MM.1S (cell line): ENCODE measurements around the gene C8A.

Experiments
- DNase-seq: peaks from one replicate; pipeline ENCODE4 v3.0.0-alpha.2; 2015
- H2AFZ ChIP-seq: fragments of 300-600 bp; sonication (generic); 2 replicates; pipeline ENCODE4 v1.6.0; 2016; ENCODE audit warnings: antibody characterized with exemption, low read length
- H3F3A ChIP-seq: fragments of 300-600 bp; sonication (generic); 2 replicates; pipeline ENCODE4 v1.6.1; 2016; ENCODE audit warnings: mild to moderate bottlenecking, antibody characterized with exemption, low read length, moderate library complexity, mixed read lengths; ENCODE audit not compliant: insufficient read depth
- H3K27ac ChIP-seq: fragments of 300-600 bp; sonication (generic); 2 replicates; pipeline ENCODE4 v1.5.1; 2016; ENCODE audit warnings: mild to moderate bottlenecking, low read length
- H3K27me3 ChIP-seq: fragments of 300-600 bp; sonication (generic); replicated peaks from 2 replicates; pipeline ENCODE4 v1.6.0; 2016; ENCODE audit warnings: low read length; ENCODE audit not compliant: insufficient read depth
- H3K36me3 ChIP-seq: fragments of 300-600 bp; sonication (generic); replicated peaks from 2 replicates; pipeline ENCODE4 v1.6.1; 2016; ENCODE audit warnings: mild to moderate bottlenecking, low read length, mixed read lengths; ENCODE audit not compliant: insufficient read depth
- H3K4me1 ChIP-seq: fragments of 300-600 bp; sonication (generic); 2 replicates; pipeline ENCODE4 v1.6.1; 2016; ENCODE audit warnings: low read length, mixed read lengths
- H3K4me2 ChIP-seq: fragments of 300-600 bp; sonication (generic); 2 replicates; pipeline ENCODE4 v1.6.0; 2016; ENCODE audit warnings: low read depth, low read length
- H3K4me3 ChIP-seq: fragments of 300-600 bp; sonication (generic); 2 replicates; pipeline ENCODE4 v1.5.1; 2016; ENCODE audit warnings: low read length, mixed read lengths
- H3K79me2 ChIP-seq: fragments of 300-600 bp; sonication (generic); 2 replicates; pipeline ENCODE4 v1.6.1; 2016; ENCODE audit warnings: mixed run types, low read length, mixed read lengths
- H3K9ac ChIP-seq: fragments of 300-600 bp; sonication (generic); 2 replicates; pipeline ENCODE4 v1.6.1; 2016; ENCODE audit warnings: low read length, mixed read lengths
- H3K9me2 ChIP-seq: fragments of 300-600 bp; sonication (generic); replicated peaks from 2 replicates; pipeline ENCODE4 v1.6.1; 2016; ENCODE audit warnings: mild to moderate bottlenecking, low read length, mixed read lengths; ENCODE audit not compliant: insufficient read depth
- H3K9me3 ChIP-seq: fragments of 300-600 bp; sonication (generic); replicated peaks from 2 replicates; pipeline ENCODE4 v1.6.1; 2016; ENCODE audit warnings: mild to moderate bottlenecking, low read length, mixed read lengths; ENCODE audit not compliant: insufficient read depth
- H4K20me1 ChIP-seq: fragments of 300-600 bp; sonication (generic); 2 replicates; pipeline ENCODE4 v1.6.1; 2016; ENCODE audit warnings: mild to moderate bottlenecking, low read length, moderate library complexity, mixed read lengths; ENCODE audit not compliant: insufficient read depth
- CTCF ChIP-seq: fragments of 300-600 bp; sonication (generic); IDR thresholded peaks from 2 replicates; pipeline ENCODE4 v1.5.1; 2016; ENCODE audit warnings: antibody characterized with exemption, low read length, mixed read lengths
- EZH2 ChIP-seq: fragments of 300-600 bp; sonication (generic); optimal IDR thresholded peaks from 2 replicates; pipeline ENCODE3; 2017; ENCODE audit warnings: low read depth, mild to moderate bottlenecking, antibody characterized with exemption, low read length, mixed read lengths
- EZH2phosphoT487 ChIP-seq: fragments of 300-600 bp; sonication (generic); IDR thresholded peaks from 2 replicates; pipeline ENCODE4 v1.6.1; 2018; ENCODE audit warnings: antibody characterized with exemption, low read length

Gene C8A

GRCh38 chr1:56814205-56814604 is 40.4 kb upstream of the C8A start:
- TF ChIP-seq EZH2phosphoT487, result no peak
- no peak for TF ChIP-seq EZH2
- TF ChIP-seq CTCF, result no peak
- DNase-seq, result no peak
- no peak overlapping the region for H3K4me2 ChIP-seq
- H3K79me2 ChIP-seq, result no peaks in the 10 kb centered on the region
- H3K27ac ChIP-seq, result no peak overlapping the region
- H2AFZ ChIP-seq, result no peak overlapping the region
- H3K9ac ChIP-seq, result no peak overlapping the region
- no peaks in the 10 kb centered on the region for H3K9me2 ChIP-seq
- H3K4me1 ChIP-seq, result no peaks in the 10 kb centered on the region
- H3K36me3 ChIP-seq, result no peaks in the 10 kb centered on the region
- H3K27me3 ChIP-seq, result no peaks in the 10 kb centered on the region
- no peaks in the 10 kb centered on the region for H3K9me3 ChIP-seq
- H4K20me1 ChIP-seq, result no peaks in the 10 kb centered on the region
- no peak overlapping the region for H3K4me3 ChIP-seq
- no peaks in the 10 kb centered on the region for H3F3A ChIP-seq

- H2AFZ ChIP-seq, result no peak overlapping the region
- H4K20me1 ChIP-seq, result no peaks in the 10 kb centered on the region
- H3K4me3 ChIP-seq, result no peak overlapping the region
- no peaks in the 10 kb centered on the region for H3K9me2 ChIP-seq
- no peaks in the 10 kb centered on the region for H3K79me2 ChIP-seq
- H3K27me3 ChIP-seq, result no peaks in the 10 kb centered on the region
- no peak for DNase-seq
- no peaks in the 10 kb centered on the region for H3K9me3 ChIP-seq
- no peak overlapping the region for H3K27ac ChIP-seq
- no peaks in the 10 kb centered on the region for H3F3A ChIP-seq
- no peaks in the 10 kb centered on the region for H3K4me1 ChIP-seq
- no peak overlapping the region for H3K9ac ChIP-seq
- no peaks in the 10 kb centered on the region for H3K36me3 ChIP-seq
- TF ChIP-seq EZH2phosphoT487, result no peak
- no peak for TF ChIP-seq EZH2
- no peak for TF ChIP-seq CTCF
- no peak overlapping the region for H3K4me2 ChIP-seq
These were observed 38.3 kb upstream of the C8A start for GRCh38 chr1:56816264-56816663.

GRCh38 chr1:56816909-56817308 is 37.7 kb upstream of the C8A start:
- Histone ChIP-seq H3K36me3 (no peaks in the 10 kb centered on the region), H3K9me3 (no peaks in the 10 kb centered on the region), H3K4me3 (no peak overlapping the region), H4K20me1 (no peaks in the 10 kb centered on the region), H3K4me1 (no peaks in the 10 kb centered on the region), H3K79me2 (no peaks in the 10 kb centered on the region), H3K4me2 (no peak overlapping the region), H3K9me2 (no peaks in the 10 kb centered on the region), H2AFZ (no peak overlapping the region), H3K9ac (no peak overlapping the region), H3F3A (no peaks in the 10 kb centered on the region), H3K27ac (no peak overlapping the region), H3K27me3 (no peaks in the 10 kb centered on the region)
- TF ChIP-seq CTCF, result no peak
- no peak for TF ChIP-seq EZH2
- TF ChIP-seq EZH2phosphoT487, result no peak
- DNase-seq, result no peak
